IMR-90 (cell line): ENCODE measurements around the gene KCMF1. TPM values are rescaled to one million over a fixed set of nuclear protein-coding genes. Genes with fewer than 3 reads are reported as not detected.

Experiments
- ATAC-seq: fragments of 200-7000 bp; cut with Tn5 transposase; 2 replicates; pipeline ENCODE4 v1.9.1; 2020; ENCODE audit warnings: low read depth, mild to moderate bottlenecking, moderate library complexity
- BruUV-seq: library from RNA; stranded (reverse); fragments of 400-500 nt; replicated peaks from 2 replicates; lab custom pipeline; 2021; lab: Mats Ljungman, UMichigan
- CTCF ChIA-PET: fragments of 300-600 bp; formaldehyde crosslinking; extraction: SDS; loops from one replicate; lab custom pipeline; 2021; ENCODE audit warnings: antibody characterized with exemption; lab: Yijun Ruan, JAX
- POLR2A ChIA-PET: fragments of 300-600 bp; sonication (Branson Sonifier 250); formaldehyde crosslinking; loops from one replicate; lab custom pipeline; 2022; ENCODE audit warnings: antibody characterized with exemption; ENCODE audit not compliant: unreplicated experiment; lab: Charles Lee
- DNase-seq: peaks from one replicate; pipeline ENCODE4 v3.0.0; 2013
- H2AFZ ChIP-seq: replicated peaks from 2 replicates; pipeline ENCODE3; 2013; ENCODE audit warnings: low read length, mild to moderate bottlenecking; ENCODE audit not compliant: poor library complexity
- H2AK5ac ChIP-seq: 2 replicates; pipeline ENCODE4 v1.6.1; 2013; ENCODE audit warnings: low read depth, low read length, inconsistent platforms
- H2AK9ac ChIP-seq: replicated peaks from 2 replicates; pipeline ENCODE3; 2013; ENCODE audit warnings: mild to moderate bottlenecking, low read depth, low read length, moderate library complexity; ENCODE audit not compliant: poor library complexity
- H2BK120ac ChIP-seq: 2 replicates; pipeline ENCODE4 v1.6.1; 2013; ENCODE audit warnings: low read depth, low read length, inconsistent platforms
- H2BK15ac ChIP-seq: 3 replicates; pipeline ENCODE4 v1.6.1; 2013; ENCODE audit warnings: low read depth, low read length, inconsistent platforms
- H2BK20ac ChIP-seq: 2 replicates; pipeline ENCODE4 v1.6.1; 2013; ENCODE audit warnings: low read depth, mild to moderate bottlenecking, inconsistent platforms, low read length, moderate library complexity
- H2BK5ac ChIP-seq: 2 replicates; pipeline ENCODE4 v1.6.1; 2013; ENCODE audit warnings: mild to moderate bottlenecking, low read depth, low read length, inconsistent platforms; ENCODE audit not compliant: poor library complexity, severe bottlenecking
- H3K14ac ChIP-seq: replicated peaks from 2 replicates; pipeline ENCODE4 v1.6.1; 2013; ENCODE audit warnings: low read depth, low read length, inconsistent platforms
- H3K18ac ChIP-seq: 2 replicates; pipeline ENCODE4 v1.6.1; 2013; ENCODE audit warnings: low read depth, low read length, control low read depth
- H3K23ac ChIP-seq: 2 replicates; pipeline ENCODE4 v1.6.1; 2013; ENCODE audit warnings: low read depth, low read length, inconsistent platforms
- H3K27ac ChIP-seq: 2 replicates; pipeline ENCODE4 v1.5.1; 2013; ENCODE audit warnings: mild to moderate bottlenecking, control low read depth, low read length; ENCODE audit not compliant: insufficient read depth
- H3K27me3 ChIP-seq: 2 replicates; pipeline ENCODE4 v1.6.1; 2013; ENCODE audit warnings: low read length; ENCODE audit not compliant: control insufficient read depth, insufficient read depth
- H3K36me3 ChIP-seq: 2 replicates; pipeline ENCODE4 v1.6.1; 2013; ENCODE audit warnings: low read length, mixed read lengths; ENCODE audit not compliant: control insufficient read depth, insufficient read depth
- H3K4ac ChIP-seq: 2 replicates; pipeline ENCODE4 v1.6.1; 2013; ENCODE audit warnings: low read depth, low read length, inconsistent platforms
- H3K4me1 ChIP-seq: 2 replicates; pipeline ENCODE4 v1.6.1; 2013; ENCODE audit warnings: low read length, mixed read lengths; ENCODE audit not compliant: control insufficient read depth, insufficient read depth
- H3K4me2 ChIP-seq: 2 replicates; pipeline ENCODE4 v1.6.1; 2013; ENCODE audit warnings: low read depth, mild to moderate bottlenecking, control low read depth, low read length, moderate library complexity
- H3K4me3 ChIP-seq: 2 replicates; pipeline ENCODE4 v1.5.1; 2013; ENCODE audit warnings: low read depth, mild to moderate bottlenecking, control low read depth, low read length, moderate library complexity; ENCODE audit not compliant: insufficient read depth
- H3K56ac ChIP-seq: 2 replicates; pipeline ENCODE4 v1.6.1; 2013; ENCODE audit warnings: low read length, inconsistent platforms; ENCODE audit not compliant: insufficient read depth; ENCODE audit errors: extremely low read depth
- H3K79me1 ChIP-seq, 2 experiments: 2 replicates each; pipeline ENCODE4 v1.6.1; 2013; ENCODE audit warnings: low read length in 2 of 2, inconsistent platforms in 1 of 2, low read depth in 1 of 2
- H3K9ac ChIP-seq: 2 replicates; pipeline ENCODE4 v1.6.1; 2013; ENCODE audit warnings: low read depth, low read length, control low read depth
- H3K9me1 ChIP-seq: 2 replicates; pipeline ENCODE4 v1.6.1; 2013; ENCODE audit warnings: low read length, inconsistent platforms; ENCODE audit not compliant: insufficient read depth
- H3K9me3 ChIP-seq: 2 replicates; pipeline ENCODE4 v1.6.1; 2013; ENCODE audit warnings: low read length; ENCODE audit not compliant: control insufficient read depth, insufficient read depth
- H4K20me1 ChIP-seq: 2 replicates; pipeline ENCODE4 v1.6.1; 2013; ENCODE audit warnings: low read length, inconsistent platforms; ENCODE audit not compliant: insufficient read depth
- H4K5ac ChIP-seq: 2 replicates; pipeline ENCODE4 v1.6.1; 2013; ENCODE audit warnings: mild to moderate bottlenecking, low read depth, low read length, control low read depth
- H4K8ac ChIP-seq, 2 experiments: 2 replicates each; pipeline ENCODE4 v1.6.1; 2013; ENCODE audit warnings: low read depth in 2 of 2, low read length in 2 of 2, control low read depth in 1 of 2, inconsistent platforms in 1 of 2
- H4K91ac ChIP-seq: 2 replicates; pipeline ENCODE4 v1.6.1; 2013; ENCODE audit warnings: low read depth, low read length, inconsistent platforms; ENCODE audit not compliant: insufficient read depth
- CEBPB ChIP-seq: IDR thresholded peaks from 2 replicates; pipeline ENCODE4 v1.6.1; 2012; ENCODE audit warnings: low read depth, low read length, improper control_type of control experiment
- CTCF ChIP-seq: conservative IDR thresholded peaks from 2 replicates; pipeline ENCODE4 v1.5.1; 2012; ENCODE audit warnings: mild to moderate bottlenecking, low read depth, low read length, improper control_type of control experiment
- FOS ChIP-seq: fragments of 150-350 bp; IDR thresholded peaks from 2 replicates; pipeline ENCODE4 v1.6.1; 2016; ENCODE audit warnings: low read depth, low read length
- MXI1 ChIP-seq: IDR thresholded peaks from 2 replicates; pipeline ENCODE4 v1.6.1; 2012; ENCODE audit warnings: low read depth, mild to moderate bottlenecking, low read length, moderate library complexity, borderline replicate concordance
- POLR2A ChIP-seq: IDR thresholded peaks from 2 replicates; pipeline ENCODE4 v1.6.1; 2012; ENCODE audit warnings: mild to moderate bottlenecking, low read depth, low read length
- RAD21 ChIP-seq: IDR thresholded peaks from 2 replicates; pipeline ENCODE4 v1.6.1; 2012; ENCODE audit warnings: low read length, improper control_type of control experiment
- RCOR1 ChIP-seq: IDR thresholded peaks from 2 replicates; pipeline ENCODE4 v1.6.1; 2012; ENCODE audit warnings: mild to moderate bottlenecking, low read length, improper control_type of control experiment; ENCODE audit not compliant: insufficient replicate concordance
- WGBS, 2 experiments: methylation state at CpG; one replicate each; pipeline versions ENCODE4 v1.1.5 to v1.1.7; 2013; ENCODE audit warnings: missing lambda C conversion rate in 2 of 2; ENCODE audit not compliant: insufficient read length in 1 of 2; ENCODE audit errors: extremely low coverage in 2 of 2; 5-methylcytosine and 5-hydroxymethylcytosine counted together
- dilution Hi-C: fragments of 300-500 bp; cut with HindIII; formaldehyde crosslinking; loops from one replicate; pipeline ENCODE4 v1.14.3; 2018; ENCODE audit warnings: low sequenced_read_pairs; ENCODE audit not compliant: unreplicated experiment
- in situ Hi-C: fragments of 300-500 bp; cut with MboI; formaldehyde crosslinking; loops from 3 replicates; pipeline ENCODE4 v1.14.3; 2019; ENCODE audit warnings: low sequenced_read_pairs, inconsistent platforms, mixed read lengths
- intact Hi-C: fragments of 100-400 bp; cut with micrococcal nuclease; formaldehyde crosslinking; loops from 2 replicates; pipeline ENCODE4 v1.10.0; 2022
- polyA plus RNA-seq, 3 experiments: library from polyadenylated mRNA; depleted of rRNA; stranded (reverse); fragments of >200 nt; gene quantifications; 2 replicates each; pipeline ENCODE4 v1.2.3, GENCODE V29; 2012; ENCODE audit warnings: low replicate concordance in 1 of 3
- total RNA-seq: library from RNA; depleted of rRNA; stranded (reverse); fragments of >200 nt; gene quantifications from 2 replicates; pipeline ENCODE4 v1.2.3, GENCODE V29; 2012

The KCMF1 gene
- total and polyA plus RNA-seq, 2 of the 4 experiments (the other 2 are of a cell fraction) = 49.9 to 108 TPM

GRCh38 chr2:84946204-84947009, 24.6 kb upstream of the KCMF1 start:
- WGBS, 2 experiments = 0% methylated on average over 1 of the region's 12 CpGs; no CpG with 5 or more reads in 1 of the 2 experiments
- no peaks in the 10 kb centered on the region for H3K36me3 ChIP-seq
- peak overlapping the region; percentile 45 to 83 for H4K8ac ChIP-seq
- DNase-seq = peak; percentile 91
- H4K91ac ChIP-seq = peak overlapping the region; percentile 84
- H3K9me1 ChIP-seq = peaks cover 10% of the 10 kb centered on the region
- peak overlapping the region; percentile 60 for H3K27ac ChIP-seq
- CTCF ChIA-PET = interaction anchor here (0.8 to 3.0 kb wide), 3 partner anchors 9 to 29 kb away, joined by 3 to 17 read pairs (median 3); no protein-coding TSS in a partner anchor
- H4K5ac ChIP-seq = peak overlapping the region; percentile 79
- peak overlapping the region; percentile 96 for H2BK120ac ChIP-seq
- H3K23ac ChIP-seq = peak overlapping the region; percentile 94
- intact Hi-C loops = no loop called here
- H4K20me1 ChIP-seq = no peaks in the 10 kb centered on the region
- peaks cover 4% of the 10 kb centered on the region; the same call in 1 of the 2 replicates for H3K4me1 ChIP-seq
- ATAC-seq = peak; percentile 85
- peaks cover 0 to 19% of the 10 kb centered on the region in 2 experiments; a peak in 1 of 4 replicates for H3K79me1 ChIP-seq
- peak overlapping the region; percentile 93 for H3K4ac ChIP-seq
- peak overlapping the region; percentile 67; the same call in 2 of the 3 replicates for H2BK15ac ChIP-seq
- in situ Hi-C loops = no loop called here
- peak overlapping the region; percentile 94 for H2AK5ac ChIP-seq
- H2AFZ ChIP-seq = peak overlapping the region; percentile 91
- TF ChIP-seq MXI1 = no peak
- peak; percentile 12; the same call in 1 of the 2 replicates for TF ChIP-seq CTCF
- peak; percentile 27; the same call in 1 of the 2 replicates for TF ChIP-seq FOS
- TF ChIP-seq POLR2A = peak; percentile 68; the same call in 1 of the 2 replicates
- TF ChIP-seq RAD21 = peak; percentile 21; the same call in 1 of the 2 replicates
- peak; percentile 41 for TF ChIP-seq RCOR1
- no peak for TF ChIP-seq CEBPB
- peak overlapping the region; percentile 77 for H3K18ac ChIP-seq
- peak overlapping the region; percentile 17 for H2AK9ac ChIP-seq
- peak overlapping the region; percentile 58 for H2BK20ac ChIP-seq
- POLR2A ChIA-PET = interaction anchor here (0.8 kb wide), 1 partner anchor 39 kb away, joined by 3 read pairs; no protein-coding TSS in a partner anchor
- H3K14ac ChIP-seq = peak overlapping the region; percentile 93
- peak overlapping the region; percentile 99 for H2BK5ac ChIP-seq
- no TSS peak for BruUV-seq
- no peaks in the 10 kb centered on the region for H3K9me3 ChIP-seq
- H3K4me2 ChIP-seq = peak overlapping the region; percentile 53; the same call in 1 of the 2 replicates
- H3K27me3 ChIP-seq = no peaks in the 10 kb centered on the region
- H3K9ac ChIP-seq = peak overlapping the region; percentile 55; the same call in 1 of the 2 replicates
- dilution Hi-C loops = no loop called here
- peak overlapping the region; percentile 97 for H3K56ac ChIP-seq
- H3K4me3 ChIP-seq = no peak overlapping the region
